CD4-positive, alpha-beta memory T cell (primary cell): ENCODE measurements around the gene SAMD4A. TPM values are rescaled to one million over a fixed set of nuclear protein-coding genes. Genes with fewer than 3 reads are reported as not detected.
A peak's percentile ranks its signal among the peaks of the same experiment; 100 is the strongest.

Experiments
- CTCF ChIA-PET: fragments of 350-600 bp; sonication (Branson Sonifier 250); formaldehyde crosslinking; loops from one replicate; lab custom pipeline; 2021; ENCODE audit warnings: inconsistent platforms; ENCODE audit not compliant: partially characterized antibody; lab: Charles Lee
- POLR2A ChIA-PET: fragments of 350-600 bp; sonication (Branson Sonifier 250); formaldehyde crosslinking; loops from one replicate; lab custom pipeline; 2021; ENCODE audit not compliant: partially characterized antibody; lab: Charles Lee
- DNase-seq, 5 donors: peaks; one replicate each; pipeline versions ENCODE4 v3.0.0 to v3.0.0-alpha.2; 2020 to 2022; ENCODE audit warnings: mixed read lengths in 1 of 5
- H3K27ac ChIP-seq: one replicate; pipeline ENCODE4 v1.7.0; 2013; ENCODE audit warnings: low read depth, low read length
- H3K27me3 ChIP-seq: 2 replicates; pipeline ENCODE4 v1.7.0; 2013; ENCODE audit warnings: mild to moderate bottlenecking, low read length, moderate library complexity; ENCODE audit not compliant: insufficient read depth
- H3K36me3 ChIP-seq: 2 replicates; pipeline ENCODE4 v1.7.0; 2013; ENCODE audit warnings: mild to moderate bottlenecking, low read length, moderate library complexity; ENCODE audit not compliant: insufficient read depth
- H3K4me1 ChIP-seq: 2 replicates; pipeline ENCODE4 v1.7.0; 2013; ENCODE audit warnings: mild to moderate bottlenecking, low read length, moderate library complexity; ENCODE audit not compliant: insufficient read depth
- H3K4me3 ChIP-seq, 2 donors: one replicate each; pipeline ENCODE4 v1.7.0; 2013; ENCODE audit warnings: low read length in 2 of 2, mild to moderate bottlenecking in 1 of 2
- H3K9me3 ChIP-seq, 2 donors: one replicate each; pipeline ENCODE4 v1.7.0; 2013; ENCODE audit warnings: low read length in 2 of 2, control low read depth in 1 of 2; ENCODE audit not compliant: control insufficient read depth in 1 of 2
- H3K27ac Mint-ChIP-seq, 7 donors: one replicate each; pipeline ENCODE4 v1.8.0; 2020 to 2021; ENCODE audit warnings: mixed read lengths in 7 of 7, mild to moderate bottlenecking in 6 of 7, inconsistent platforms in 3 of 7, moderate library complexity in 3 of 7
- H3K27me3 Mint-ChIP-seq, 2 donors: one replicate each; pipeline ENCODE4 v1.8.0; 2020 to 2021; ENCODE audit warnings: mixed read lengths in 2 of 2
- H3K36me3 Mint-ChIP-seq, 2 donors: one replicate each; pipeline ENCODE4 v1.8.0; 2020 to 2021; ENCODE audit warnings: mixed read lengths in 2 of 2, inconsistent platforms in 1 of 2, mild to moderate bottlenecking in 1 of 2
- H3K4me1 Mint-ChIP-seq, 4 donors: one replicate each; pipeline ENCODE4 v1.8.0; 2020 to 2021; ENCODE audit warnings: mixed read lengths in 4 of 4, mild to moderate bottlenecking in 1 of 4
- H3K4me3 Mint-ChIP-seq, 8 donors: one replicate each; pipeline ENCODE4 v1.8.0; 2020 to 2021; ENCODE audit warnings: mixed read lengths in 8 of 8, mild to moderate bottlenecking in 7 of 8, moderate library complexity in 6 of 8, inconsistent platforms in 3 of 8
- H3K9me3 Mint-ChIP-seq, 8 donors: one replicate each; pipeline ENCODE4 v1.8.0; 2020 to 2021; ENCODE audit warnings: mixed read lengths in 8 of 8, mild to moderate bottlenecking in 5 of 8, inconsistent platforms in 3 of 8, moderate library complexity in 1 of 8
- intact Hi-C: fragments of 100-400 bp; cut with micrococcal nuclease; formaldehyde crosslinking; loops from one replicate; pipeline ENCODE4 v1.15.1; 2023
- polyA plus RNA-seq, 2 donors: library from polyadenylated mRNA; unstranded; fragments of 300-500 nt; fragmentation: Illumina TruSeq; gene quantifications; one replicate each; pipeline ENCODE4 v1.2.3, GENCODE V29; 2021
- total RNA-seq, 2 experiments: library from RNA; stranded (reverse); gene quantifications; one replicate each; pipeline ENCODE4 v1.2.3, GENCODE V29; 2021

The SAMD4A gene
- total and polyA plus RNA-seq, 4 experiments from 2014 or later = 0.72 to 1.4 (median 0.93) TPM; not detected in 1

- DNase-seq = no peak
- peaks cover 0 to 1% of the 10 kb centered on the region in 2 donors for H3K27me3 Mint-ChIP-seq
- H3K36me3 Mint-ChIP-seq = no peaks in the 10 kb centered on the region
- Histone ChIP-seq H3K4me3 (no peak overlapping the region), H3K27me3 (no peaks in the 10 kb centered on the region), H3K4me1 (no peaks in the 10 kb centered on the region), H3K9me3 (no peaks in the 10 kb centered on the region), H3K36me3 (no peaks in the 10 kb centered on the region), H3K27ac (no peak overlapping the region)
- H3K4me1 Mint-ChIP-seq = no peaks in the 10 kb centered on the region
- no peaks in the 10 kb centered on the region for H3K9me3 Mint-ChIP-seq
- intact Hi-C loops = no loop called here
- no peak overlapping the region for H3K4me3 Mint-ChIP-seq
- ChIA-PET POLR2A (no interaction called here), CTCF (no interaction called here)
- no peak overlapping the region for H3K27ac Mint-ChIP-seq
These were observed 136.8 kb downstream of the SAMD4A start for GRCh38 chr14:54703724-54704123.

- ChIA-PET POLR2A (no interaction called here), CTCF (no interaction called here)
- H3K36me3 Mint-ChIP-seq = no peaks in the 10 kb centered on the region
- Histone ChIP-seq H3K27me3 (no peaks in the 10 kb centered on the region), H3K9me3 (no peaks in the 10 kb centered on the region), H3K4me1 (no peaks in the 10 kb centered on the region), H3K36me3 (no peaks in the 10 kb centered on the region), H3K4me3 (no peak overlapping the region), H3K27ac (no peak overlapping the region)
- no peaks in the 10 kb centered on the region for H3K9me3 Mint-ChIP-seq
- no peaks in the 10 kb centered on the region for H3K4me1 Mint-ChIP-seq
- intact Hi-C loops = no loop called here
- H3K27ac Mint-ChIP-seq = no peak overlapping the region
- no peak for DNase-seq
- H3K4me3 Mint-ChIP-seq = no peak overlapping the region
- H3K27me3 Mint-ChIP-seq = peaks cover 0 to 1% of the 10 kb centered on the region in 2 donors
These were observed 137.8 kb downstream of the SAMD4A start for GRCh38 chr14:54704768-54705167.

- H3K4me3 Mint-ChIP-seq = no peak overlapping the region
- peaks cover 0 to 2% (median 0%) of the 10 kb centered on the region in 8 donors for H3K9me3 Mint-ChIP-seq
- Histone ChIP-seq H3K9me3 (no peaks in the 10 kb centered on the region), H3K27ac (no peak overlapping the region), H3K4me3 (no peak overlapping the region), H3K36me3 (no peaks in the 10 kb centered on the region), H3K27me3 (no peaks in the 10 kb centered on the region), H3K4me1 (no peaks in the 10 kb centered on the region)
- H3K27ac Mint-ChIP-seq = no peak overlapping the region
- intact Hi-C loops = no loop called here
- ChIA-PET CTCF (no interaction called here), POLR2A (no interaction called here)
- peaks cover 2 to 7% (median 5%) of the 10 kb centered on the region in 4 donors for H3K4me1 Mint-ChIP-seq
- no peak for DNase-seq
- no peaks in the 10 kb centered on the region for H3K36me3 Mint-ChIP-seq
- H3K27me3 Mint-ChIP-seq = no peaks in the 10 kb centered on the region
These were observed 139.8 kb downstream of the SAMD4A start for GRCh38 chr14:54706769-54707168.

GRCh38 chr14:54708161-54708560 is 141.2 kb downstream of the SAMD4A start:
- no peak overlapping the region for H3K27ac Mint-ChIP-seq
- H3K4me3 Mint-ChIP-seq = no peak overlapping the region
- POLR2A ChIA-PET = no interaction called here
- H3K36me3 Mint-ChIP-seq = no peaks in the 10 kb centered on the region
- no peak overlapping the region for H3K27ac ChIP-seq
- H3K4me1 ChIP-seq = peaks cover 8% of the 10 kb centered on the region
- H3K4me1 Mint-ChIP-seq = peaks cover 7 to 18% (median 16%) of the 10 kb centered on the region in 4 donors
- peaks cover 0 to 2% (median 0%) of the 10 kb centered on the region in 8 donors for H3K9me3 Mint-ChIP-seq
- no peak overlapping the region for H3K4me3 ChIP-seq
- H3K9me3 ChIP-seq = no peaks in the 10 kb centered on the region
- no peak for DNase-seq
- CTCF ChIA-PET = no interaction called here
- no peaks in the 10 kb centered on the region for H3K27me3 ChIP-seq
- no peaks in the 10 kb centered on the region for H3K36me3 ChIP-seq
- intact Hi-C loops = no loop called here
- H3K27me3 Mint-ChIP-seq = no peaks in the 10 kb centered on the region

GRCh38 chr14:54708982-54709381 is 142.1 kb downstream of the SAMD4A start:
- intact Hi-C loops = no loop called here
- no peak overlapping the region for H3K4me3 ChIP-seq
- no peaks in the 10 kb centered on the region for H3K36me3 ChIP-seq
- Mint-ChIP-seq H3K27ac (peak overlapping the region in 1 of 7 donors; percentile 7), H3K27me3 (no peaks in the 10 kb centered on the region), H3K4me1 (peaks cover 7 to 18% (median 16%) of the 10 kb centered on the region in 4 donors), H3K4me3 (no peak overlapping the region), H3K9me3 (peaks cover 0 to 2% (median 0%) of the 10 kb centered on the region in 8 donors), H3K36me3 (no peaks in the 10 kb centered on the region)
- peaks cover 8% of the 10 kb centered on the region for H3K4me1 ChIP-seq
- POLR2A ChIA-PET = no interaction called here
- CTCF ChIA-PET = no interaction called here
- no peaks in the 10 kb centered on the region for H3K9me3 ChIP-seq
- no peaks in the 10 kb centered on the region for H3K27me3 ChIP-seq
- H3K27ac ChIP-seq = no peak overlapping the region
- no peak for DNase-seq

DNA sequence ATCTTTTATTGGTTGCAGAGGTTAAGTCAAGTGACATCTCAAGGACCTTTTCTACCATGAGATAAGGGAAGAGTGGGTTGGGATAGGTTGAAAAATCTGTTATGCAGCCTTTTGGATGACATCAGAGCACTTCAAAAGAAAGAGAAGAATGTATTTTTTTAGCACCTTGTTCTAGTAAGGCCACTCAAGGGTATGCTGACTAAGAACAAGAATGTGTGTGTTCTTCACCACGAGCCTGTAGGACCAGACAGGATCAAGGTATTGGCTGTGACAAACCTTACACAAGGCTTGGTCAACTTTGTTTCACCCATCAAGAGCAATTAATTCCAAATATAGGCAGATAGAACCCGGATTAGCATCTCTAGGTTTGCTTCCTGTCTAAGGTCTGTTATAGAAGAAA is 142.5 kb downstream of the SAMD4A start:
- ChIA-PET CTCF (no interaction called here), POLR2A (no interaction called here)
- no peaks in the 10 kb centered on the region for H3K27me3 Mint-ChIP-seq

GRCh38 chr14:54709867-54710266 is 142.9 kb downstream of the SAMD4A start:
- H3K4me1 Mint-ChIP-seq = peaks cover 7 to 18% (median 16%) of the 10 kb centered on the region in 4 donors
- H3K27me3 Mint-ChIP-seq = no peaks in the 10 kb centered on the region
- Histone ChIP-seq H3K36me3 (no peaks in the 10 kb centered on the region), H3K27ac (no peak overlapping the region), H3K9me3 (no peaks in the 10 kb centered on the region), H3K27me3 (no peaks in the 10 kb centered on the region), H3K4me1 (peaks cover 8% of the 10 kb centered on the region), H3K4me3 (no peak overlapping the region)
- no peaks in the 10 kb centered on the region for H3K36me3 Mint-ChIP-seq
- ChIA-PET CTCF (interaction anchor here (1.2 to 1.3 kb wide), 2 partner anchors 9 to 64 kb away, joined by 3 read pairs; no protein-coding TSS in a partner anchor), POLR2A (no interaction called here)
- peaks cover 0 to 2% (median 0%) of the 10 kb centered on the region in 8 donors for H3K9me3 Mint-ChIP-seq
- DNase-seq = no peak
- peak overlapping the region in 1 of 7 donors; percentile 76 for H3K27ac Mint-ChIP-seq
- intact Hi-C loops = no loop called here
- no peak overlapping the region for H3K4me3 Mint-ChIP-seq

More for the DNA sequence above, 142.5 kb downstream of the SAMD4A start:
- Histone ChIP-seq H3K27ac (no peak overlapping the region), H3K36me3 (no peaks in the 10 kb centered on the region), H3K4me1 (peaks cover 8% of the 10 kb centered on the region), H3K27me3 (no peaks in the 10 kb centered on the region), H3K9me3 (no peaks in the 10 kb centered on the region), H3K4me3 (no peak overlapping the region)
- Mint-ChIP-seq H3K9me3 (peaks cover 0 to 2% (median 0%) of the 10 kb centered on the region in 8 donors), H3K36me3 (no peaks in the 10 kb centered on the region), H3K4me1 (peaks cover 7 to 18% (median 16%) of the 10 kb centered on the region in 4 donors), H3K27ac (peak overlapping the region in 3 of 7 donors; percentile 7 to 76 (median 32)), H3K4me3 (no peak overlapping the region)
- DNase-seq = no peak
- intact Hi-C loops = no loop called here
